Measurements from ENCODE around the gene HTR4. TPM values are rescaled to one million over a fixed set of nuclear protein-coding genes. Genes with fewer than 3 reads are reported as not detected.
A peak's percentile ranks its signal among the peaks of the same experiment; 100 is the strongest.

HTR4 gene
- total RNA-seq, 1 donor from 2014 or later: 0.27 TPM

DNA sequence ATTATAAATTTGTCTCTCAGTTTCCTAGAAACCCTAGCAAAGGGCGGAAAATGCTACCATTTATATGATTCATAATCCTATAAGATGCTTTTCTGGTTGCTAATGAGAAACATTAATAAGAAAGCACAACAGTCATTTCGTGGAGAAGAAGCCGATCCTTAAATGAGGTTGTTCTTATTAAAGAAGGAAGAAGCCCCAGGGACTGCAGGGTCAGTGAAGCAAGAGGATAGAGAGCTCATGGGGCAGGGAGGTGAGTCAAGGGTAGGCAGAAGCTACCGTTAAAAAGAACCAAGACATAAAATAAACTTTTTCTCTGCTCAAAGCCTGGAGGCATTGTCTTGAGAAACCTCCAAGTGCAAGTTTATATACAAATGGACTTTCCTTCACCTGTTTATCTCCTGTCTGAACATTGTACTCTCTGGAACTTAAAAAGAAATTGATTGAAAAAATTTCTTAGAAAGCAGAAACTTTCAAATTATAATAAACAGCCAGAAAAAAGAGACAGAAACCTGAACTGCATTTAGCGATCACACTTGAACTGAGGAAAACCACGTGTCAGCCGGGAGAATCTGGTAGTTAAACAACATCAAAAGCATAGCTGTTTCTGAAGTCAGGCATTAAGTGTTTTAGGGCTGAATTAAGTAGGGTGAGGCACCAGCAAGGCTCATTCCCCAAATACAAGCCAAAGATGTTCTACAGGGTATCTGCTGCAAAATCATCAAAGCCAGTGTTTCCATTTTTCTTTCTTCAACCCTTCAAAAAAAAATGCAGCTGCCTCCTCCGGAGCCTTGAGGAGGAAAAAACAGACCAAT lies 21.9 kb downstream of the HTR4 start:
- H3K36me3 Mint-ChIP-seq: no peaks in the 10 kb centered on the region
- no peaks in the 10 kb centered on the region for H3K27me3 Mint-ChIP-seq (ENCODE audit: low read depth)
- H3K4me1 Mint-ChIP-seq: peaks cover 25% of the 10 kb centered on the region

DNA sequence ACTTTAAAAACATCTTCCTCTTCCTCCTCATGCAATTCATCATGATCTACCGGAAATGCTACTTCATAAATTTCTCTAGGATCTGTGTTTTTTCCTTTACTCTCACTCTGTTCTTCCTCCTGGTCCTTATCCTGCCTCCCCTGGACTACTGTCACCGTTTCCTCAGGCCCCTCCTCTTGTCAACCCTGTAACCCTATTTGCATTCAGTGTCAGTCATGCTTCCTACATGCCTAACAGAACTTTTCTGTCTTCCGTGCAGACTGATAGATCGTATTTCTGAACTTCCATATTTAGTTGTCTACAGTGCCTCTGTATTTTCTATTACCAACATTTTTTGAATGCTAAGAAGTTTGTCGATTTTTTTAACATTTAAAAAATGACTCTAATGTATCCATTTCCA lies 27.3 kb downstream of the HTR4 start:
- Mint-ChIP-seq H3K4me3 (no peak overlapping the region), H3K27ac (peak overlapping the region; percentile 1), H3K9me3 (no peaks in the 10 kb centered on the region), H3K36me3 (no peaks in the 10 kb centered on the region), H3K4me1 (peaks cover 38% of the 10 kb centered on the region), H3K27me3 (ENCODE audit: low read depth) (no peaks in the 10 kb centered on the region)
- TF ChIP-seq, protein P1, sequence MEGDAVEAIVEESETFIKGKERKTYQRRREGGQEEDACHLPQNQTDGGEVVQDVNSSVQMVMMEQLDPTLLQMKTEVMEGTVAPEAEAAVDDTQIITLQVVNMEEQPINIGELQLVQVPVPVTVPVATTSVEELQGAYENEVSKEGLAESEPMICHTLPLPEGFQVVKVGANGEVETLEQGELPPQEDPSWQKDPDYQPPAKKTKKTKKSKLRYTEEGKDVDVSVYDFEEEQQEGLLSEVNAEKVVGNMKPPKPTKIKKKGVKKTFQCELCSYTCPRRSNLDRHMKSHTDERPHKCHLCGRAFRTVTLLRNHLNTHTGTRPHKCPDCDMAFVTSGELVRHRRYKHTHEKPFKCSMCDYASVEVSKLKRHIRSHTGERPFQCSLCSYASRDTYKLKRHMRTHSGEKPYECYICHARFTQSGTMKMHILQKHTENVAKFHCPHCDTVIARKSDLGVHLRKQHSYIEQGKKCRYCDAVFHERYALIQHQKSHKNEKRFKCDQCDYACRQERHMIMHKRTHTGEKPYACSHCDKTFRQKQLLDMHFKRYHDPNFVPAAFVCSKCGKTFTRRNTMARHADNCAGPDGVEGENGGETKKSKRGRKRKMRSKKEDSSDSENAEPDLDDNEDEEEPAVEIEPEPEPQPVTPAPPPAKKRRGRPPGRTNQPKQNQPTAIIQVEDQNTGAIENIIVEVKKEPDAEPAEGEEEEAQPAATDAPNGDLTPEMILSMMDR (IDR thresholded peaks at IDR 0.05; ENCODE audit: unreplicated experiment): no peak
- no peak for DNase-seq (ENCODE audit: low spot score in 2 of 2, unreplicated experiment in 2 of 2)

More for the DNA sequence above, 21.9 kb downstream of the HTR4 start:
- no peak overlapping the region for H3K4me3 Mint-ChIP-seq
- TF ChIP-seq, protein P1 (IDR thresholded peaks at IDR 0.05; ENCODE audit: unreplicated experiment): no peak
- H3K27ac Mint-ChIP-seq: peak overlapping the region; percentile 64
- no peaks in the 10 kb centered on the region for H3K9me3 Mint-ChIP-seq
- no peak for DNase-seq (ENCODE audit: low spot score in 2 of 2, unreplicated experiment in 2 of 2)

DNA sequence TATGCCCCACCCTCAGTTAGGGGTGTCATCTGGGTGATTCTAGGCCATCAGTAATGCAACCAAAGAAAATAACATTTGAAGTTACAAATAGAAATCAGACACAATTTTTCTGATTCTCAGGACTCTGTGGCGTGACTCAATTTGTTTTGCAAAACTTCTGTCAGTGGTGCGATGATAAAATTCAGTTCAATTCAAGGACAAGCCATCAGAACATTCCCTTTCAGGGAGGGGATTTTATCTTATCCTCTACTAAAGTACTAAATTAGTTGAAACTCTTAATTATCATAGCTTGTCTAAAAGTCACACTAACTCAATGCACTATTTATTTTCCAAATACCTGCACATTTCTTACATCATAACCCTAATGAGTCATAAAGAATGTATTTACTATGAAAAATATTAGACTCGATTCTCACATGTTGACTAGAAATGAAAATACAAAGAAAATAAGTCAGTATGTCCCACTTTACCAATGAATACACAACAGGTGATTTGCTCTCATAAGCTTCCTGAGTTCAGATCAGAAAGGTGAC lies 28.2 kb downstream of the HTR4 start:
- Mint-ChIP-seq H3K27me3 (ENCODE audit: low read depth) (no peaks in the 10 kb centered on the region), H3K4me1 (peaks cover 36% of the 10 kb centered on the region), H3K27ac (peak overlapping the region; percentile 69), H3K4me3 (no peak overlapping the region), H3K36me3 (no peaks in the 10 kb centered on the region), H3K9me3 (no peaks in the 10 kb centered on the region)
- TF ChIP-seq, protein P1 (IDR thresholded peaks at IDR 0.05; ENCODE audit: unreplicated experiment): no peak
- DNase-seq (ENCODE audit: low spot score in 2 of 2, unreplicated experiment in 2 of 2): no peak

DNA sequence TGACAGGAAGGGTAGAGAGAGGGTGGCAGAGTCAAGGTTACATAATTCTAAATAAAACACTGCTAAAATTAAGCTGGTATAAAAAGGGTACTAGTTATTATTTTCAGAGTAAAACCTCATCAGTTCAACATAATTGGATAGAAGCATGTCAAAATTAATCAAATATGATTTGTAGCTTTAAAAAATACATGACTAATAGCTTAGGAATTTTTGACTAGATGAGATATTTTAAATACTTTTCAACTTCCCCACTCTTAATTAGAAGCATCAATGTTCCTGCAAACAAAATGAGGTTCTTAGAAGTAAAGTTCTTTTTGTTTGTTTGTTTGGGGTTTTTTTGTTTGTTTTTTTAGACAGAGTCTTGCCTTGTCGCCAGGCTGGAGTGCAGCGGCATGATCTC lies 29.1 kb downstream of the HTR4 start:
- TF ChIP-seq, protein P1 (IDR thresholded peaks at IDR 0.05; ENCODE audit: unreplicated experiment): no peak
- H3K27me3 Mint-ChIP-seq (ENCODE audit: low read depth): no peaks in the 10 kb centered on the region
- no peak overlapping the region for H3K27ac Mint-ChIP-seq
- H3K9me3 Mint-ChIP-seq: no peaks in the 10 kb centered on the region
- no peak for DNase-seq (ENCODE audit: low spot score in 2 of 2, unreplicated experiment in 2 of 2)
- H3K4me3 Mint-ChIP-seq: no peak overlapping the region
- H3K4me1 Mint-ChIP-seq: peaks cover 36% of the 10 kb centered on the region
- no peaks in the 10 kb centered on the region for H3K36me3 Mint-ChIP-seq

DNA sequence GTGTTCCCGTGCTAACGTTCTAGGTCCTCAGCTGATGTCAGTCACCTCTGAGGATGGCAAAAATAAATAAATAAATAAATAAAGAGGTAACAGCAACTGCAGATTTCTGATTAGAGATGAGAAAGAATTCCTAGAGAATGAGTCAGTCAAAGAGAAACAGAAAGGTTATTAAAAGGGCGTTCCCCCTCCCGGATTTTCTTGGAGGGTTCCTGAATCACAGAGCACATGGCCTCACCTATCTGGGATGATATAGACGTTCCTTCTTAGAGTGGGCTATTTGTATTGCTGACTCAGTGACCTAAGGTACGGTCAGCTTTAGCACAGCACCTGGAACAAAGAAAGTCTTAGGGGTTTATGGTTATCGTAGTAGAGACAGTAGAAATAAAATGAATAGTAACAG lies 30.6 kb downstream of the HTR4 start:
- H3K4me3 Mint-ChIP-seq: no peak overlapping the region
- H3K36me3 Mint-ChIP-seq: no peaks in the 10 kb centered on the region
- no peaks in the 10 kb centered on the region for H3K9me3 Mint-ChIP-seq
- peak overlapping the region; percentile 56 for H3K27ac Mint-ChIP-seq
- DNase-seq (ENCODE audit: low spot score in 2 of 2, unreplicated experiment in 2 of 2): no peak
- H3K4me1 Mint-ChIP-seq: peaks cover 38% of the 10 kb centered on the region
- TF ChIP-seq, protein P1 (IDR thresholded peaks at IDR 0.05; ENCODE audit: unreplicated experiment): no peak
- H3K27me3 Mint-ChIP-seq (ENCODE audit: low read depth): no peaks in the 10 kb centered on the region
